ENCODE data around the gene PRKCH.

DNA sequence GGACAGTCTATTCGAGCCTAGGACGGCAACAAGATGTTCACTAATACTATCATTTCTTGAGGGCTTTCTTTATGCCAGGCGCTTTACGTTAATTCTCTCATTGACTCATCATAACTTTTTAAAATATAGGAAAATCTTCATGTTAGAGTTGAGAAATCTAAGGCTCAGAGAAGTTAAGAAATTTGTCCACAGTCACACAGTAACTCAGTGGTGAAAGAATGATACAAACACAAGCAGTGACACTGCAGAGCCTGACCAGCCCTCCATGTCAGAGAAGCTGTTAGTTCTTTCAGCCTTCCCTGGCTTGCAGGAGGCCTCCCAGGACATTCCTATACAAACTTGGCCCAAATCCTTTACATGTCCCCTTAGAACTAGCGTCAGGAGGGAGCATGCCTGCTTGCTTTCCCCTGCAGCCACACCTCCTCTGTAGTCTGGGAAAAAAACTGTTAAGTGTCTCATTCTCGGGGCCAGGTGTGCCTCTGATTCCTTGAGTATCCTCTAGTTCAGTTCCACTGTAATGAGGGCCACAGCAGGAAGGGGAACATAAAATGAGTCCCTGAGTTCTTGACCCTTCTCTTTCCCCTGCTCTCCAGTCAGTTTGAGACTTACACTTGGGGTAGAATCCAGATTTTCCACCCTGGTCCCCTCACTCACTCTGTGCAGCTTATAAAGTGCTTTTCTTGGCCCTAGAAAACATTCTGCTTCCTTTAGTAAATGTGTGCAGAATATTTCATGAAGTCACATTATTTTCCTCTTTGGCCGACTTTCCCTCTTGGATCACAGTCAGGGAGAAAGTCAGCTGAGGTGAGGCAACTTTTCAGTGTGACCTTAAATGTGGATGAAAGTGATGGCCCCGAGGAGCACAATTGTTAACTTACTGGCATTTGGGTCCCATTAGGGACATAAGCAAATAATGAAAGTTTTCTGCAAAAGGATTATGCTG is 221.7 kb downstream of the PRKCH start:
- TF ChIP-seq RELA (CRISPR knock-in tag; IDR thresholded peaks at IDR 0.05; ENCODE audit: borderline replicate concordance) (no peak), ZNF416 (CRISPR knock-in tag; IDR thresholded peaks at IDR 0.05) (no peak), ZNF121 (CRISPR knock-in tag; IDR thresholded peaks at IDR 0.05) (no peak)
- TF ChIP-seq, protein P1, sequence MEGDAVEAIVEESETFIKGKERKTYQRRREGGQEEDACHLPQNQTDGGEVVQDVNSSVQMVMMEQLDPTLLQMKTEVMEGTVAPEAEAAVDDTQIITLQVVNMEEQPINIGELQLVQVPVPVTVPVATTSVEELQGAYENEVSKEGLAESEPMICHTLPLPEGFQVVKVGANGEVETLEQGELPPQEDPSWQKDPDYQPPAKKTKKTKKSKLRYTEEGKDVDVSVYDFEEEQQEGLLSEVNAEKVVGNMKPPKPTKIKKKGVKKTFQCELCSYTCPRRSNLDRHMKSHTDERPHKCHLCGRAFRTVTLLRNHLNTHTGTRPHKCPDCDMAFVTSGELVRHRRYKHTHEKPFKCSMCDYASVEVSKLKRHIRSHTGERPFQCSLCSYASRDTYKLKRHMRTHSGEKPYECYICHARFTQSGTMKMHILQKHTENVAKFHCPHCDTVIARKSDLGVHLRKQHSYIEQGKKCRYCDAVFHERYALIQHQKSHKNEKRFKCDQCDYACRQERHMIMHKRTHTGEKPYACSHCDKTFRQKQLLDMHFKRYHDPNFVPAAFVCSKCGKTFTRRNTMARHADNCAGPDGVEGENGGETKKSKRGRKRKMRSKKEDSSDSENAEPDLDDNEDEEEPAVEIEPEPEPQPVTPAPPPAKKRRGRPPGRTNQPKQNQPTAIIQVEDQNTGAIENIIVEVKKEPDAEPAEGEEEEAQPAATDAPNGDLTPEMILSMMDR (IDR thresholded peaks at IDR 0.05), result no peak
- TF ChIP-seq, protein P2, sequence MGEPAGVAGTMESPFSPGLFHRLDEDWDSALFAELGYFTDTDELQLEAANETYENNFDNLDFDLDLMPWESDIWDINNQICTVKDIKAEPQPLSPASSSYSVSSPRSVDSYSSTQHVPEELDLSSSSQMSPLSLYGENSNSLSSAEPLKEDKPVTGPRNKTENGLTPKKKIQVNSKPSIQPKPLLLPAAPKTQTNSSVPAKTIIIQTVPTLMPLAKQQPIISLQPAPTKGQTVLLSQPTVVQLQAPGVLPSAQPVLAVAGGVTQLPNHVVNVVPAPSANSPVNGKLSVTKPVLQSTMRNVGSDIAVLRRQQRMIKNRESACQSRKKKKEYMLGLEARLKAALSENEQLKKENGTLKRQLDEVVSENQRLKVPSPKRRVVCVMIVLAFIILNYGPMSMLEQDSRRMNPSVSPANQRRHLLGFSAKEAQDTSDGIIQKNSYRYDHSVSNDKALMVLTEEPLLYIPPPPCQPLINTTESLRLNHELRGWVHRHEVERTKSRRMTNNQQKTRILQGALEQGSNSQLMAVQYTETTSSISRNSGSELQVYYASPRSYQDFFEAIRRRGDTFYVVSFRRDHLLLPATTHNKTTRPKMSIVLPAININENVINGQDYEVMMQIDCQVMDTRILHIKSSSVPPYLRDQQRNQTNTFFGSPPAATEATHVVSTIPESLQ (CRISPR knock-in tag; IDR thresholded peaks at IDR 0.05), result no peak
- TF ChIP-seq, protein P3, sequence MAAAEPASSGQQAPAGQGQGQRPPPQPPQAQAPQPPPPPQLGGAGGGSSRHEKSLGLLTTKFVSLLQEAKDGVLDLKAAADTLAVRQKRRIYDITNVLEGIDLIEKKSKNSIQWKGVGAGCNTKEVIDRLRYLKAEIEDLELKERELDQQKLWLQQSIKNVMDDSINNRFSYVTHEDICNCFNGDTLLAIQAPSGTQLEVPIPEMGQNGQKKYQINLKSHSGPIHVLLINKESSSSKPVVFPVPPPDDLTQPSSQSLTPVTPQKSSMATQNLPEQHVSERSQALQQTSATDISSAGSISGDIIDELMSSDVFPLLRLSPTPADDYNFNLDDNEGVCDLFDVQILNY (CRISPR knock-in tag; IDR thresholded peaks at IDR 0.05), result no peak
- TF ChIP-seq, protein P4, sequence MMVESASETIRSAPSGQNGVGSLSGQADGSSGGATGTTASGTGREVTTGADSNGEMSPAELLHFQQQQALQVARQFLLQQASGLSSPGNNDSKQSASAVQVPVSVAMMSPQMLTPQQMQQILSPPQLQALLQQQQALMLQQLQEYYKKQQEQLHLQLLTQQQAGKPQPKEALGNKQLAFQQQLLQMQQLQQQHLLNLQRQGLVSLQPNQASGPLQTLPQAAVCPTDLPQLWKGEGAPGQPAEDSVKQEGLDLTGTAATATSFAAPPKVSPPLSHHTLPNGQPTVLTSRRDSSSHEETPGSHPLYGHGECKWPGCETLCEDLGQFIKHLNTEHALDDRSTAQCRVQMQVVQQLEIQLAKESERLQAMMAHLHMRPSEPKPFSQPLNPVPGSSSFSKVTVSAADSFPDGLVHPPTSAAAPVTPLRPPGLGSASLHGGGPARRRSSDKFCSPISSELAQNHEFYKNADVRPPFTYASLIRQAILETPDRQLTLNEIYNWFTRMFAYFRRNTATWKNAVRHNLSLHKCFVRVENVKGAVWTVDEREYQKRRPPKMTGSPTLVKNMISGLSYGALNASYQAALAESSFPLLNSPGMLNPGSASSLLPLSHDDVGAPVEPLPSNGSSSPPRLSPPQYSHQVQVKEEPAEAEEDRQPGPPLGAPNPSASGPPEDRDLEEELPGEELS (CRISPR knock-in tag; IDR thresholded peaks at IDR 0.05), result no peak
- TF ChIP-seq, protein P5, sequence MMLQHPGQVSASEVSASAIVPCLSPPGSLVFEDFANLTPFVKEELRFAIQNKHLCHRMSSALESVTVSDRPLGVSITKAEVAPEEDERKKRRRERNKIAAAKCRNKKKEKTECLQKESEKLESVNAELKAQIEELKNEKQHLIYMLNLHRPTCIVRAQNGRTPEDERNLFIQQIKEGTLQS (CRISPR knock-in tag; conservative IDR thresholded peaks at IDR 0.05), result no peak
- TF ChIP-seq, protein P6, sequence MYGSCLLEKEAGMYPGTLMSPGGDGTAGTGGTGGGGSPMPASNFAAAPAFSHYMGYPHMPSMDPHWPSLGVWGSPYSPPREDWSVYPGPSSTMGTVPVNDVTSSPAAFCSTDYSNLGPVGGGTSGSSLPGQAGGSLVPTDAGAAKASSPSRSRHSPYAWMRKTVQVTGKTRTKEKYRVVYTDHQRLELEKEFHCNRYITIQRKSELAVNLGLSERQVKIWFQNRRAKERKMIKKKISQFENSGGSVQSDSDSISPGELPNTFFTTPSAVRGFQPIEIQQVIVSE (CRISPR knock-in tag; IDR thresholded peaks at IDR 0.05; ENCODE audit: borderline replicate concordance), result no peak
- TF ChIP-seq, protein P7, sequence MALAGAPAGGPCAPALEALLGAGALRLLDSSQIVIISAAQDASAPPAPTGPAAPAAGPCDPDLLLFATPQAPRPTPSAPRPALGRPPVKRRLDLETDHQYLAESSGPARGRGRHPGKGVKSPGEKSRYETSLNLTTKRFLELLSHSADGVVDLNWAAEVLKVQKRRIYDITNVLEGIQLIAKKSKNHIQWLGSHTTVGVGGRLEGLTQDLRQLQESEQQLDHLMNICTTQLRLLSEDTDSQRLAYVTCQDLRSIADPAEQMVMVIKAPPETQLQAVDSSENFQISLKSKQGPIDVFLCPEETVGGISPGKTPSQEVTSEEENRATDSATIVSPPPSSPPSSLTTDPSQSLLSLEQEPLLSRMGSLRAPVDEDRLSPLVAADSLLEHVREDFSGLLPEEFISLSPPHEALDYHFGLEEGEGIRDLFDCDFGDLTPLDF (CRISPR knock-in tag; IDR thresholded peaks at IDR 0.05), result no peak

Measured in WTC11 (cell line).